Fibroblast of upper back skin (primary cell): ENCODE measurements around the gene ALX4.
A peak's percentile ranks its signal among the peaks of the same experiment; 100 is the strongest.

Experiments used
- DNase-seq: peaks from one replicate; pipeline ENCODE4 v3.0.0-alpha.2; 2013

ALX4 gene

DNA sequence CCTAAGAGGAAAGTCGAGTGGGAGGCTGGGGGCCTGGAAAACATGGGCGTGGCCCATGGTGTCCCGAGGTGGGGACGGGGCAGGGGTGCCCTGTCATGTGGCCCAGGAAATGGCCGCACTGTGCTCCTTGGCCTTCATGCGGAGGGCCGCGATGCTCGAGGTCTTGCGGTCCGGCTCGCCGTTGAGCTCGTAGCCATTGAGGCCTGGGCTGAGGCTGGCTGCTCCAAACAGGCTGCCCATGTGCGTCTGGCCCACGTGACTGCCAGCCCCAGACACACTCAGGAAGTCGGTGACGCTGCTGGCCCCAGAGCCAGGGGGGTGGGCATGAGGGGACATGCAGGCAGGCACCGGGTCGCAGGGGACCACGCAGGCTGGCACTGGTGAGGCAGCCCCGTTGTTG is 45.2 kb downstream of the ALX4 start:
- DNase-seq, result no peak

GRCh38 chr11:44264438-44264749 is 45.5 kb downstream of the ALX4 start:
- no peak for DNase-seq

DNA sequence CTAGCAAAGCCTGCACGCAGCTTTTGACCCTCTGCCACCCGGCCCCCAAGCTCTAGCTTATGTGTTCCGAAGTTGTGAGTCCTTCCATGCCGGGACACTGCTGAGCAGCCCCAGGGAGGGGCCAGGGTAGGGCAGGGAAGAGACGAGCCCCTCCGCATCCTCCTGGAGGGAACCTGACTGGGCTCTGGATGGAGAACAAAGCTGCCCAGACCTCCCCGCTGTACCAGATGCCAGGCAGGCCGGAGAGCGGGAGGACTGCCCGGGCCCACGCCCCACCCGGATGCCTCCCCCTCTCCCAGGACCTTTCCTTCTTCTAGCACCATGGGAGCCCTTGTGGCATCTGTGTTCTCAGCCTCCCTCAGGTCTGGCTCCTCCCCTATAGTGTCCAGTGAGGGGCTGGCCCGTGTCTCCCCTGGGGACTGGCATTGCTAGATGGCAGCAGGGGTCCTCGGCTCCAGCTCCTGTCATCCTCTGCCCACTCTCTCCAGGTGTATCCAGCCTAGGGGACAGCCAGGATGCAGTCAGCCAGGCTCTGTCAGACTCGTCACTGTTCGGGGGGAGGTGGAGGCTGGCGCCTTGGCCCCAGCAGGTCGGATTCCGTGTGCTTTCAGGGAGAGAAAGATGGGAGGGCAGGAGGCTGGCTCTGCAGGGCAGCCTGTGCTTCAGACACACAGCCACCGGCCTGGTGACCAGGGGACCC is 46.1 kb downstream of the ALX4 start:
- no peak for DNase-seq

DNA sequence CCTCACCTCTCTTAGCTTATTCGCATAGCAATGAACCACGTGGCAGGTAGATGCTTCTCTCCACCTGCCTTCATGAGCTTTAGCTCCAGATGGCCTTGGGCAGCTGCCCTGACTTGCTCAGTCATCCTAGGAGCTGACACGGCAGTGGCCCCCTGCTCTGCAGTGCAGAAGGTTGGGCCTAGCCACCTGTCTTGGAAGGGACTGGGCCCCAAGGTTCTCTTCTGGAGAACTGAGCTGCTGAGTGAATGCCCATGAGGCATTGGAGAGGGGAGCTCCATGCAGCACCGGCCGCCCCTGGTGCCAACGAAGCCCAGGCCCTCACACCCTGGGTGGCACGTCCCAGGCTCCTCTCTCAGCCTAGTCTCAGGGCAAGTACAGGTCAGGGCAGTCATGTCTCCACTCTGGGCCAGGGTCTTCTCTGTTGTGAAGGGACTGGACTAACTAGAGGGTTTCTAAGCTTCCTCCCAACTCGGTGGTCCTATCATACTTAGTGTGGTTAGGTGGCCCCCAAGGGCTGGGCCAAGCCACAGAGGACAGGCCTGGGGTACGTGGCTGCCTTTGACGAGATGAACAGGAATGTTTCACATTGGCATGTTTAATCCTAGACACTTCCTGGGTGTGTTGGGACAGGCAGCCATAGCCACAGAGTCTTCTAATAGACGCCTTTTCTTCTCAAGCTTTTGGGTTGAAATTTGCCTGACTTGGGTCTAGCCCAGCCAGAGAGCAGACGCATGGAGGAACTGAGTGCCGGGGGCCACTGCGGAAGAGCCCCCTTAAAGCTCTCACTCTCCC is 47.9 kb downstream of the ALX4 start:
- DNase-seq, result no peak

DNA sequence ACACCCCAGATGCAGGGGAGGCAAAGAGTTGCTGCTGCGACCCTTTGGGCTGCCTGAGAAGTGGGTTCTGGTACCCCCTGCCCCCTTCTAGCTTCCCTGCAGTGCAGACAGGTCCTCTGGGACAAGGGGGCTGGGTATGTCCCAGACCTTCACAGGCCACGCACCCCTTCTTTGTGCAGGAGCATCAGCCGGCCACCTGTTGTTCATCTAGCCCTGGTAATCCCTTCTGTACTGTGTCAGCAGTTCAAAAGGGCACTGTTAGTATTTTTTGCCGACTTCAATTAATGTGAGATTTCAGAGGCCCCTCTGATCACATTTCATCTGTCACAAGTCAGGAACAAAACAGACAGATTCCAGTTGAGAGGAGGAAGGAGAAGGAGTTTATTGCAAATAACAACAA is 49.9 kb downstream of the ALX4 start:
- no peak for DNase-seq

- DNase-seq, result no peak
These were observed 51.0 kb downstream of the ALX4 start for GRCh38 chr11:44258839-44259420.

GRCh38 chr11:44258190-44258489 is 51.8 kb downstream of the ALX4 start:
- no peak for DNase-seq

GRCh38 chr11:44257338-44258189 is 52.4 kb downstream of the ALX4 start:
- no peak for DNase-seq

- DNase-seq, result peak; percentile 41
These were observed 53.2 kb downstream of the ALX4 start for GRCh38 chr11:44256673-44257291.

DNA sequence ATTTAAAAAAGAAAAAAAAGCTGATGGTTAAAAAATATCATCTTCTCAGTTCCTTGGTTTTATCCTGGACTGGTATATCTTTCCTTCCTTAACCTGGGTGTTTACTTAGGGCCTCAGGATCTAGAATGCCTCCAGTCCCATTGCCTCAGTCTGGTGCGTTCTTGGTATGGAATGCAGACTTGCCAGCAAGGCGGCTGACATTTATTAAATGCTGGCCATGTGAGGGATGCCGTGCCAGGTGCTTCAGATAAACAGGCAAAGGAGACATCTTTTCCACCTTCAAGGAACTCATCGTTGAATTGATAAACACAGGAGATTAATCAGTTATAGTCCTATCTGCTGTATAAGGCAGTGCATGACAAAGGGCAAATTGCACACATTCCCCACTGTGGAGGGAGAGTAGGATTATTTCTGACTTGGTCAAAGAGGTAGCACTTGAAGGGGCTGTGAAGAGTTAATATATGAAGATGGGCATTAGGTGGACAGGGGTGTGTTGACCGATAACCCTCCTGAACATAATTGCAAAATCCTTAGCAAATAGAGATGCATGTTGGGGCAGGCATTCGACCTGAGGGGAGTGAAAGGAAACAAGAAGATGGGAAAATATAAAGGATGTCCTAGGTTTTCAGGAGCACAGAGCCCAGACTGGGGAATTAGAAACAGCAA is 54.4 kb downstream of the ALX4 start:
- no peak for DNase-seq

- DNase-seq, result no peak
These were observed 56.8 kb downstream of the ALX4 start for GRCh38 chr11:44252999-44253602.

- no peak for DNase-seq
These were observed 59.5 kb downstream of the ALX4 start for GRCh38 chr11:44250421-44250820.

DNA sequence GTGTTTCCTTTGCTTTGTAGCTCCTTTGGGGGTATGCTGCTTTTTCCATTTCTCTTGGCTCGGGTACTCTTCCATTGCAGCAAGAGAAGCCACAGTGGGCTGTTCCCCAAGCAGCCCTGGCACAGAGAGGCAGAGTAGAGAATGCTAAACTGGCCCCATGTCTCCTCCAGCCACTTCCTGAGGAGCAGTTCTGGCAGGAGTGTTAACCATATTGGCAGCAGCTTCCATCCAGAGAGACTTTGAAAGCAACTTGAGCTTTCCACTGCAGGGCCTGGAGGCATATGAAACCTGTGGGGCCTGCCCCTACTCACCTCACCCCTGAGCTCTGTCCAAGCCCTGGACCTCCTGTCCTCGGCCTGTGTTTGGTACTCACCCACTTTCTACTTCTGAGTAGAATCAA is 61.8 kb downstream of the ALX4 start:
- no peak for DNase-seq

- DNase-seq, result no peak
These were observed 62.4 kb downstream of the ALX4 start for GRCh38 chr11:44247508-44247907.

DNA sequence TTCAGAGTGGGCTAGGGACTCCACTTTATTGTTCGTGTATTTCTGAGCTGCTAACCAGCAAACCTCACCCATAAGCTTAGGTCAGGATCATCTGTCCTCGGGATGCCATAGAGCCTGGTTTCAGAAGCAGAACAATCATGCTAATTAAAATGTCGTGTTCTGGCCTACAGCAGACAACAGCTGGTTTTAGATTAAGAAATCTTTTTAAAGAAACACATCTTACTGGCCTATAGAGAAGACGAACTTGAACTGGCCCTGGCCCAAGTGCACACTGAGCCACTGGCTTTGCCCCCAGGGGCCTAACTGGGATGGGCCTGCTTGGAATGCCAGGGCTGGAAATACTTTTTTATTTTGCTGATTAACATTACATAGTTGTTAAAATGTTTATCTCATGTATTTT is 63.2 kb downstream of the ALX4 start:
- peak; percentile 69 for DNase-seq

- peak; percentile 72 for DNase-seq
These were observed 65.2 kb downstream of the ALX4 start for GRCh38 chr11:44244639-44245310.

DNA sequence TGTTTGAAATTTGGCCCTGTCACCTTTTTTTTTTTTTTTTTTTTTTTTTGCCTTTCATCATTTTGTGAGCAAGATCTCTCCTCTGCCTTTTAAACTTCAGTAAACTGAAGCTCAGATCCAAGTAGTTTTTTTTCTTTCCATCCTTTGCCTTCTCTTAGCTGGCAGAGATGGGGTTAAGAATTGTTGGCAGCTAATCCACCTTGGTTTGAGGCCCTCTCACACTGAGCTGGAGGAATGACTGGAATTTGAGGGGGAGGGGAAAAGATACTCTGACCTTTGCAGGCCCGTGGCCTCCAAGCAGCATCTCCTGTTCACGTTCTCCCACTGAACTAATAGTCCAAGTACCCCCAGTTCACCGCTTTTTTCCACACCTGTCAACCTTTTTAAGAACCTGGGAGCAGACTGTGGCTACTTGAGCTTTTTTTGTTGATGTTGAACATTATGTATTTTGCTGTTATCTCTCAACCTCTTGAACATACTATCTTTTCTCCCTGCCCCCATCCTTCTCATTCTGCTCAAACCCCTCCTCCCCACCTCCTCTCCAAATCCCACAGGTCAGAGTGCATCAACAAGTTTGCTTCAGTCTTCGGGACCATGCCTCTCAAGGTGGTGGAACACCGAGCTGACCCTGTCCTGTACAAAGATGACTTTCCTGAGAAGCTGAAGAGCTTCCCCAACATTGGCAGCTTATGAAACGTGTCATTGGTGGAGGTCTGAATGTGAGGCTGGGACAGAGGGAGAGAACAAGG is 66.2 kb downstream of the ALX4 start:
- peak; percentile 88 for DNase-seq

DNA sequence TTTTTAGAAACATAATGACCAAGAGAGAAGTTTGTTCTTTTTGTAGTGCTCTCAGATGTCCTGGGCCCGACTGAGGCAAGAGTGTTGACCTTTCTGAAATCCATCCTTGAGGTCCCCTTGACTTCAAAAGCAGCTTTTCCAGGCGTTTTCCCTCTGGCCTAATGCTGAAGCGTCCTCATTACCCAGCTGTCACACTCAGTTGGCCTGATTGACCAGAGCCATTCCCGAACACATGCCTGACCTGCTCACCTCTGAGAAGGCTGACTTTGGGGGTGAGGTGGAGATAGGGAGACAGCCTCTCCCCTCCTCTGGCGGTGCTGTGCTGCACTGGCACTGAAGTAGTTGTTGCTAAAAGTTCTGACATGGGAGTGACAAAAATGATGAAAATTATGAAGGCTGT is 66.9 kb downstream of the ALX4 start:
- no peak for DNase-seq

- DNase-seq, result no peak
These were observed 68.1 kb downstream of the ALX4 start for GRCh38 chr11:44241851-44242250.

DNA sequence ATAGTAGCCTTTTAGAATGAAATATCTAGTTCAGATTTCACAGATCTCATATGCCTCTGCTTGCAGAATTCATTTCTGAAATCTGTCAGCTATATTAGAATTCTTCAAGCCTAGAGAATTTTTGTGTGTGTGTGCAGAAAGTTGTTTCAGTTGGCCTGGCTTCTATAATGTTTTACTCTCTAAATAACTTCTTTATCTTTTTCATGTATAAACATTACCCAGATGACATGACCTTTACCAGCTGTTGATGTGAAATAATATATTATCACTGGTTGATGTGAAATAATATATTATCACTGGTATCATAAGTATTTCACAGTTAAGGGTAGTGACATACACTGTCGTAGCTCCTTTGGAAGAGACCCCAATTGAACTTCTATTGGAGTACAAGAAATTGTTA is 72.8 kb downstream of the ALX4 start:
- DNase-seq, result no peak

- DNase-seq, result no peak
These were observed 73.6 kb downstream of the ALX4 start for GRCh38 chr11:44236296-44236695.
